Measurements from ENCODE around the gene PTGER4.
"Not testable (repeated sequence)": the region's sequence is repeated elsewhere in the genome, so short reads cannot be mapped to it uniquely, and the experiment has no call there.

Gene PTGER4

GRCh38 chr5:40689438-40689837, 9.7 kb downstream of the PTGER4 start:
- peak in 1 of 2 donors; percentile 41 for DNase-seq (ENCODE audit: low read depth in 2 of 2)

GRCh38 chr5:40690267-40690666, 10.6 kb downstream of the PTGER4 start:
- DNase-seq (ENCODE audit: low read depth in 2 of 2), result no peak

- DNase-seq (ENCODE audit: low read depth in 2 of 2), result no peak
Observed at GRCh38 chr5:40691894-40692293, 12.2 kb downstream of the PTGER4 start.

- no peak for DNase-seq (ENCODE audit: low read depth in 2 of 2)
Observed at GRCh38 chr5:40694433-40694832, 14.7 kb downstream of the PTGER4 start.

- DNase-seq (ENCODE audit: low read depth in 2 of 2), result no peak
Observed at GRCh38 chr5:40700116-40700782, 20.5 kb downstream of the PTGER4 start.

GRCh38 chr5:40702027-40702426, 22.3 kb downstream of the PTGER4 start:
- DNase-seq (ENCODE audit: low read depth in 2 of 2), result not testable (repeated sequence)

- not testable (repeated sequence) for DNase-seq (ENCODE audit: low read depth in 2 of 2)
Observed at GRCh38 chr5:40705484-40705883, 25.8 kb downstream of the PTGER4 start.

- not testable (repeated sequence) for DNase-seq (ENCODE audit: low read depth in 2 of 2)
Observed at GRCh38 chr5:40710575-40710974, 30.9 kb downstream of the PTGER4 start.

- DNase-seq (ENCODE audit: low read depth in 2 of 2), result no peak
Observed at GRCh38 chr5:40714001-40714400, 34.3 kb downstream of the PTGER4 start.

GRCh38 chr5:40716000-40716399, 36.3 kb downstream of the PTGER4 start:
- DNase-seq (ENCODE audit: low read depth in 2 of 2), result no peak

GRCh38 chr5:40716590-40716989, 36.9 kb downstream of the PTGER4 start:
- no peak for DNase-seq (ENCODE audit: low read depth in 2 of 2)

- DNase-seq (ENCODE audit: low read depth in 2 of 2), result no peak
Observed at GRCh38 chr5:40717281-40717680, 37.6 kb downstream of the PTGER4 start.

GRCh38 chr5:40720069-40720468, 40.4 kb downstream of the PTGER4 start:
- no peak for DNase-seq (ENCODE audit: low read depth in 2 of 2)

GRCh38 chr5:40722497-40722911, 42.8 kb downstream of the PTGER4 start:
- DNase-seq (ENCODE audit: low read depth in 2 of 2), result not testable (repeated sequence)

GRCh38 chr5:40733434-40733833, 53.7 kb downstream of the PTGER4 start:
- no peak for DNase-seq (ENCODE audit: low read depth in 2 of 2)

- DNase-seq (ENCODE audit: low read depth in 2 of 2), result no peak
Observed at GRCh38 chr5:40733879-40734563, 54.3 kb downstream of the PTGER4 start.

GRCh38 chr5:40734986-40735385, 55.3 kb downstream of the PTGER4 start:
- no peak for DNase-seq (ENCODE audit: low read depth in 2 of 2)

- DNase-seq (ENCODE audit: low read depth in 2 of 2), result no peak
Observed at GRCh38 chr5:40735609-40736008, 55.9 kb downstream of the PTGER4 start.

GRCh38 chr5:40736103-40736875, 56.6 kb downstream of the PTGER4 start:
- no peak for DNase-seq (ENCODE audit: low read depth in 2 of 2)

- DNase-seq (ENCODE audit: low read depth in 2 of 2), result no peak
Observed at GRCh38 chr5:40738502-40738901, 58.8 kb downstream of the PTGER4 start.

All from stimulated activated CD4-positive, alpha-beta T cell treated with anti-CD3 and anti-CD28 coated beads, Interleukin-4, amount 100 ng/mL, for 48 hours (primary cell).